ENCODE measurements around the gene METRN.
A peak's percentile ranks its signal among the peaks of the same experiment; 100 is the strongest.

Gene METRN

GRCh38 chr16:694863-695354, 20.0 kb upstream of the METRN start:
- TF ChIP-seq PATZ1 (tag by site-specific recombination; IDR thresholded peaks at IDR 0.05): peak; percentile 36; the same call in 1 of the 2 replicates
- TF ChIP-seq ZNF585B (tag by site-specific recombination; IDR thresholded peaks at IDR 0.05): no peak
- Histone ChIP-seq H3K36me3 (ENCODE audit: control insufficient read depth in 2 of 2, insufficient read depth in 1 of 2, low read length in 2 of 2) (no peaks in the 10 kb centered on the region), H3K27ac (ENCODE audit: extremely low read depth, low read depth, low read length) (no peak overlapping the region), H3K4me3 (ENCODE audit: low read depth, low read length) (peak overlapping the region; percentile 28), H3K4me1 (ENCODE audit: control insufficient read depth, insufficient read depth, low read length) (no peaks in the 10 kb centered on the region), H3K9me3 (ENCODE audit: control insufficient read depth, insufficient read depth, low read depth, low read length) (no peaks in the 10 kb centered on the region)
- ChIA-PET POLR2A (interaction anchor here (0.9 to 1.9 kb wide), 13 partner anchors 8 to 112 kb away, joined by 3 to 8 read pairs (median 4); partner anchors contain the start of genes ANTKMT, JMJD8, RHBDL1 and STUB1), CTCF (interaction anchor here (1.0 to 2.0 kb wide), 2 partner anchors 9 to 18 kb away, joined by 3 to 8 read pairs; no protein-coding TSS in a partner anchor)

- Histone ChIP-seq H3K27ac (ENCODE audit: extremely low read depth, low read depth, low read length) (no peak overlapping the region; the same call in 1 of the 2 replicates), H3K4me1 (ENCODE audit: control insufficient read depth, insufficient read depth, low read length) (no peaks in the 10 kb centered on the region), H3K4me3 (ENCODE audit: low read depth, low read length) (peak overlapping the region; percentile 25), H3K9me3 (ENCODE audit: control insufficient read depth, insufficient read depth, low read depth, low read length) (no peaks in the 10 kb centered on the region), H3K36me3 (ENCODE audit: control insufficient read depth in 2 of 2, insufficient read depth in 1 of 2, low read length in 2 of 2) (no peaks in the 10 kb centered on the region)
- POLR2A ChIA-PET: interaction anchor here (0.9 to 1.9 kb wide), 13 partner anchors 9 to 111 kb away, joined by 3 to 8 read pairs (median 4); partner anchors contain the start of genes ANTKMT, JMJD8, RHBDL1 and STUB1
- CTCF ChIA-PET: interaction anchor here (0.6 to 2.0 kb wide), 5 partner anchors 9 to 287 kb away, joined by 3 to 8 read pairs (median 4); no protein-coding TSS in a partner anchor
- TF ChIP-seq ZSCAN16 (tag by site-specific recombination; IDR thresholded peaks at IDR 0.05) (no peak), ZXDB (tag by site-specific recombination; IDR thresholded peaks at IDR 0.05) (0 out of 2 replicates have a peak, but pooled peaks have one; percentile 39), ZNF157 (tag by site-specific recombination; IDR thresholded peaks at IDR 0.05) (no peak), SALL2 (tag by site-specific recombination; IDR thresholded peaks at IDR 0.05; ENCODE audit: borderline replicate concordance) (no peak), KLF9 (tag by site-specific recombination; IDR thresholded peaks at IDR 0.05; ENCODE audit: low read depth) (peak; percentile 18; the same call in 1 of the 2 replicates), SCRT2 (tag by site-specific recombination; IDR thresholded peaks at IDR 0.05) (peak; percentile 74), CTCF (tag by site-specific recombination; IDR thresholded peaks at IDR 0.05) (no peak), ZNF239 (tag by site-specific recombination; IDR thresholded peaks at IDR 0.05) (no peak), ELK4 (IDR thresholded peaks at IDR 0.05; ENCODE audit: borderline replicate concordance, low read depth, low read length) (no peak), REPIN1 (tag by site-specific recombination; IDR thresholded peaks at IDR 0.05; ENCODE audit: low read depth) (no peak), PRDM1 (tag by site-specific recombination; IDR thresholded peaks at IDR 0.05) (no peak), ZBTB49 (tag by site-specific recombination; IDR thresholded peaks at IDR 0.05; ENCODE audit: low read depth) (no peak), ZNF140 (tag by site-specific recombination; IDR thresholded peaks at IDR 0.05) (no peak), ZNF391 (tag by site-specific recombination; IDR thresholded peaks at IDR 0.05; ENCODE audit: borderline replicate concordance, low read depth) (peak; percentile 70; the same call in 1 of the 2 replicates), ZNF121 (tag by site-specific recombination; IDR thresholded peaks at IDR 0.05) (no peak), TRIM28 (IDR thresholded peaks at IDR 0.05; ENCODE audit: borderline replicate concordance, low read length) (no peak), ZNF366 (tag by site-specific recombination; conservative IDR thresholded peaks at IDR 0.05) (no peak), ZBTB1 (tag by site-specific recombination; IDR thresholded peaks at IDR 0.05) (no peak), ZBTB7A (tag by site-specific recombination; IDR thresholded peaks at IDR 0.05; ENCODE audit: low read depth) (no peak), ZNF777 (tag by site-specific recombination; IDR thresholded peaks at IDR 0.05; ENCODE audit: borderline replicate concordance) (no peak), ZSCAN30 (tag by site-specific recombination; IDR thresholded peaks at IDR 0.05) (no peak), ZNF596 (tag by site-specific recombination; IDR thresholded peaks at IDR 0.05) (no peak), ZNF610 (tag by site-specific recombination; IDR thresholded peaks at IDR 0.05; ENCODE audit: borderline replicate concordance) (no peak; the same call in 1 of the 2 replicates), ZBTB17 (tag by site-specific recombination; IDR thresholded peaks at IDR 0.05) (peak; percentile 82), ZNF2 (tag by site-specific recombination; IDR thresholded peaks at IDR 0.05) (peak; percentile 55; the same call in 1 of the 2 replicates)
Observed at GRCh38 chr16:695355-696089, 19.4 kb upstream of the METRN start.

Data from HEK293 (cell line).